Measurements from ENCODE around the gene TCF20. TPM values are rescaled to one million over a fixed set of nuclear protein-coding genes. Genes with fewer than 3 reads are reported as not detected.

The TCF20 gene
- total RNA-seq, 1 donor from 2014 or later = 19.0 TPM

DNA sequence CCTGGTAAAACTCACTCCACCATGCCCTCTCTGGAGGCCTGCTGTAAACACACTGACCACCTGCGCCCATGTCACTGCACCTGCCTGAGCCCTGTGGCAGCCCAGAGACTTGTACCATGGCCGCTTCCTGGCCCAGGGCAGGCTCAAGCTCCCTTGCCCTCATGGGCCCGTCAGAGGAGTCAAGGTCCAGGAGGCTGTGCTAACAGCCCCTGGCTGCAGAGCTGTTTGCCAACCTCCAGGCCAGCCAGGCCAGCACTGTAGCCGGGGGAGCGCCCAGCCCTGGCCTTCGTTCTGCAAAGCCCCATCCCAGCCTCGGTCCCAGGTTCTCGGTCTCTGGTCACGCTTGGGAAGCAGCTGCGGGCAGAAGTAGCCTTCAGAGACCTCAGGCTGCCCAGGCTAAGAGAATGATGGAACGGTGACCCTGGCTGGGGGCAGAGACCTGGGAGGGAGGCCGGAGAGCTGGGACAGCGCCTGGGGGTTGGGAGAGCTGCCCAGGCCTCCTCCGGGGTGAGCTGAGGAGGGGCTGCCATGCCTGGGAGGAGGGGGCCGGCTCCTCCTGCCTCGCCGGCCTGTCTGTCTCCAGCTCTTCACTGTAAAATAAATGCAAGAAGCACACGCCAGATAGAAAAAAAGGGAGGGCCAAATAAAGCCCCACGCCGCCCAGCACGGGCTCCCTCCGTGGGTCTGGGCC lies 11.9 kb upstream of the TCF20 start:
- ATAC-seq = peak; percentile 94

GRCh38 chr22:42281706-42282251 lies 11.3 kb upstream of the TCF20 start:
- ATAC-seq (no peak), DNase-seq (ENCODE audit: low spot score) (no peak)

More for the DNA sequence above, 11.9 kb upstream of the TCF20 start:
- DNase-seq (ENCODE audit: low spot score) = peak; percentile 85

DNA sequence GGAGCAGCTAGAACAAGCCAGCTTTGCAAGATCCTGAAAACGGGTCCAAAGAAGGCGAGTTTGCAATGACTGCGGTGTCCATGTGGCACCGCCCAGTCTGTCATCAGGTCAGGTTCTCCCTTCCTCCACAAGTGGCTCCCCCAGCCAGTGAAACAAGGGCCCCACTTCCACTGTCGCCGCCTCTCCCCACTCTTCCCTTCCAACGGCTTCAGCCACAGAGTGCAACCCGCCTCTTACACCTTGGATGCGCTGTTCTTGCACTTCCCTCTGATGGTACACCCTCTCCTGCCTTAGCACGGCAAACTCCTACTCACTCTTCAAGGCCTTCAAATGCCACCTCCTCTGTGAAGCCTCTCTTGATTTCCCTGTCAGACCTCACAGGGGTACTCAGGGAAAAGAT lies 10.8 kb upstream of the TCF20 start:
- ATAC-seq = no peak
- no peak for DNase-seq (ENCODE audit: low spot score)

DNA sequence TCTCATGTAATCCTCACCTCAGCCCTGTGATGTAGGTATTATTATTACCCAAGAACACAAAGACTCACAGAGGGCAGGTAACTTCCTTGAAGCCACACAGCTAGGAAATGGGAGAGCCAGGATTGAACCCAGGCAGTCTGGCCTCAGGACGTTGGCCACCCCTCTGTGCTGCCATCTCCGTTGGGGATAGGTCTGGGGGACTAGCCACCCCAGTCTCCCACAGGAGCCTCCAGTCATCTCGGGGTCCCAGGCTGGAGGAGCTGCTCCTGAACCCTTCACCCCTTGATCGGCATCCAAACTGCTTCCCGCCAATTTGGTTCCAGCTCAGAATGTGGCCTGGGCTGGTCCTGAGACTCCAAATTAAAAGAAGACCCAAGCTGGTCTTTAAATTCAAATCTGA lies 10.4 kb upstream of the TCF20 start:
- DNase-seq (ENCODE audit: low spot score) = no peak

DNA sequence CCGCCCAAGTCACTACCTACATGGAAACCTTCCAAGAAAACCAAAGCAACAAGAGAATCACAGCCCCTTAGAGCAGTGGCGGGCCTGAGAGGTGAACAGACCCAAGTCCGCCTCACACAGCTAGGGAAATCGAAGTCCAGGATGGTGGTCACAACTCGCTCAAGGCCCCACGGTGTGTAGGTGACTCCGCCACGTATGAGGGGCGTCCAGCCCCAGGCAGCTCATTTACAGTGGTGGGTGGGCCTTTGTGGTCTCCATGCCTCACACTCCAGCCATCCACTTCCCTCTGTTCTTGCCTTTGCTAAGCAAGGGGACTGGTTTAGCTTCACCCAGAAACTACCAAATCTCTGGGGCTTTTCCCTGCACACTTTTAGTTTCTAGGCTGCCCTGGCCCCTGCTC lies 9.7 kb upstream of the TCF20 start:
- ATAC-seq (no peak), DNase-seq (ENCODE audit: low spot score) (no peak)

More for the DNA sequence above, 10.4 kb upstream of the TCF20 start:
- no peak for ATAC-seq

DNA sequence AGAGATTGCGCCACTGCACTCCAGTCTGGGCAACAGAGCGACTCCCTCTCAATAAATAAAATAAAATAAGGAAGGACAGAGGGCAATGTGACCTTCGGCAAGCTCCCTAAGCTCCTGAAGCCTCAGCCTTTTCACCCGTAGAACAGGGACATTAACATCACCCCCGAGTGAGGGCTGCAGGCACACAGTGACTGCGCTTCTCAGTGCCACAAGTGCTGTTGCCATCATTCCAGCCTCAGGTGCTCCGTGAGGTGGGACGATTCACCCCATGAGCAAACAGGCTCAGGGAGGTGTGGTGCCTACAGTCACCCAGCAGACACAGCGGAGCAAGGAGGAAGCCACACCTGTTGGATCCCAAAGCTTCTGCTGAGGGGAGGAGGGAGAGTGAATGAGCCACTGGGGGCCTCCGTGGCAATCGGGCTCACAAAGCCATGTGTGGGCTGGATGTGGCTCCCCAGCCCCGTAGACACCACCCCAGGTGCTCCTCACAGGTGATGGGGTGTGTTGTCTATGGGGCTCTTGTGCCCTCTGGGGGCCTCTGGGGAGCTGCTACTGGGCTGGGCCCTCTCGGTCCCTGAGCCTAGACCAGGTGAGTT lies 9.1 kb upstream of the TCF20 start:
- ATAC-seq (no peak), DNase-seq (ENCODE audit: low spot score) (no peak)

- ATAC-seq (no peak), DNase-seq (ENCODE audit: low spot score) (no peak)
These were observed 7.7 kb upstream of the TCF20 start for GRCh38 chr22:42277988-42278776.

- DNase-seq (ENCODE audit: low spot score) (no peak), ATAC-seq (no peak)
These were observed 6.8 kb upstream of the TCF20 start for GRCh38 chr22:42277232-42277753.

DNA sequence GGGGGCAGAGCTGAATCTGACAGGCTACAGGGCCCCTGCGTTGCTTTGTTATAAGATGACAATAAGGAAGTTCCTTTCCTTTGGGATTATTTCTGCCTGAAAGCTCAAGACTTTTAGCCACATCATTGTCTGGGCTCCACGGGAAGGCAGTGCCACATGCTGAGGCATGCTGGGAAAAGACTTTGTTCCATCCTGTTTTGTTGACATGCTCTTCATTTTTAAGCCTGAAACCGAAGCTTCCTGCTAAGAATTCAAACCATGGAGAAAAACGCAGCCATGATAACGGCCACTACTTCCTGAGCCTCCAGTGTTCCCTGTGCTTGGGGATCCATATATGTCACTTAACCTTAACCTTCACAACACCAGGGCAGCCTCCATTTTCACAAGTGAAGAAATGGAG lies 5.5 kb upstream of the TCF20 start:
- DNase-seq (ENCODE audit: low spot score) (no peak), ATAC-seq (no peak)

- no peak for DNase-seq (ENCODE audit: low spot score)
- ATAC-seq = no peak
These were observed 4.7 kb upstream of the TCF20 start for GRCh38 chr22:42275176-42275575.

DNA sequence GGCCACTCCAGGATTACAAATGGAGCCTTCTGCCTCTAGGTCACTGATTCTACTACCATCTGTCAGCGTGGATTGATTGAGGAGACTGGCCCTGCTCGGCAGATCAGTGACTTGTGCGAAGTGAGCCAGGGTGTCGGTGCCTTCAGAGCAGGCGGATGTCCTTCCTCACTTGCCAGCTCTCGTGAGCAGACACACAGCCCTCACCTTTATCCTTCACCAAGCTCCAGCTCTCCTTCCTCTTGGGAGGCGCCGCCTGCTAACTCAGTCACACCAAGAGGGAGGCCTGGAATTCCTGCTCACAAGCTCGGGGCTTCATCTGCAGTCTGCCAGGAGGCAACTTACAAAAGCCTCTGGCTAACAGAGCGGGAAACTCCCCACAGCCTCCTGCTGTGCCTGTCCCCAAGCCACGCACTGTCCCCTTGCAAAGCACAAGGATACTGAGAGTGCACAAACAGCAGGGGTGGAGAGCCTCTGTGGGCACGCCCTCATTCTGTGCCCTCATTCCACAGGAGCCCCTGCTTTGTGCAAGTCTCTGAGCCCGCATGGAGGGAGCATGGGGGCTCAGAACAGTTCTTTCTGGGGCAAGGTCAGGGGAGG lies 3.5 kb upstream of the TCF20 start:
- DNase-seq (ENCODE audit: low spot score) (no peak), ATAC-seq (no peak)

- no peak for DNase-seq (ENCODE audit: low spot score)
These were observed 2.1 kb upstream of the TCF20 start for GRCh38 chr22:42272431-42272999.

DNA sequence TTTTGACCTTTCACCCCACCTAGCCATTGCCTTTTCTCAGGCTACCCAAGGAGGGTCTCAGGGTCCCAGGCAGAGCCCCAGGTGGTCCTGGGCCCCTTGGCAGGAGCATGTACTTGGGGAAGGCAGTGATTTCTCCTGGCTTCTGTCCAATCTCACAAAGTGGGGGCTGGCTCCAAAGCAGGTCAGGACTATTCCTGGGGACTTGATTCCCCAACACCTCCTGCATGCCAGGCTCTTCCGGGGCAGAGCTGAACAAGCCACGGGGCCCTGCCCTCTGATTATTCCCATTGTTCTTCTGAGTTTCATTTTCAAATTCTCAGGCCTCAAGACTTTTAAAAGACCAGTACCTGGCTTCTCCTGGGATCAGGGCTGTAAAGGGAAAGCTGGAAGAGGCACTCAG lies 1.5 kb upstream of the TCF20 start:
- ATAC-seq = no peak
- no peak for DNase-seq (ENCODE audit: low spot score)

More at GRCh38 chr22:42272431-42272999, 2.1 kb upstream of the TCF20 start:
- no peak for ATAC-seq

DNA sequence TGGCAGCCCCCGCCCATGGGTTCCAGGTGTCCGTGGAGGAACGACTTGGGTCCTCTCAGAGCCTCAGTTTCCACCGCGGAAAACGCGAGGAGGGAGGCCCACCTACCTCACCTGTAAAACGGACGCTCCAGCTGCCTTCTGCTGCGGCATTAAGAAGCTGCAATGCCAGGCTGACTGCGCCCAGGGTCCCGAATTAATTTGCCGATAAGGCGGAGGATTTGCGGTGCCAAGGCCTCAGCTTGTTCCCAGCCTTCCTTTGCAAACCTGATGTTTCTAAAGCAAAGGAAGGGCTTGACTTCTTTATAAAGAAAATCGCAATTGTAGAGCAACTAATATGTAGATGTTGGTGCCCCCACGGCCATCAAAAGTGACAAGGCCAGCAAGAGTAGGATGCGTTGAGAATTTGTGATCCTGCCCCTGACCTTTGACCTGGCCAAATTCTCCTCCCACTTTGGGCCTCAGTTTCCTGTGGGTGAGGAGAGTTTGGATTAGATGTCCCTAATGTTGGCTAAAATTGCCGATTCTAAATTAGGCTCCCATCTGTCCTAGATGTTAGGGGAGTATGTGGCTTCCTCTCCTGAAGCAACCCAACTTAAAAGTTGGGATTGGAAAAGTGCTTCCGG lies 849 bp upstream of the TCF20 start:
- DNase-seq (ENCODE audit: low spot score) = no peak
- ATAC-seq = no peak

DNA sequence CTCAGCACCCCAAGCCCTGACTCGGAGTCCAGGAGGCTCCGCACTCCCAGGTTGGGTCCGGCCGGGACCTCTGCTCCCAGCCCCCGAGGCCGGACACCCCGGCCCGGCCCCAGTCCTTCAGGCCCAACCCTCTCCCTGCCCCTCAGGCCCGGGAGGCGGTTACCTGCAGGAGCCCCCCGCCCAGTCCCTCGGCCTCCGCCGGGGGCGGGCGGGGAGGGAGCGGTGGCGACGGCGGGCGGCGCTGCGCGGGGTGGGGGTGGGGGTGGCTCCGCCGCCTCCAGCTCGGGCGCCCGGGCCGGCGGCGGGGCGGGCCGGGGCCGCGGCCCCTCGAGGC lies 310 bp downstream of the TCF20 start:
- peak; percentile 58 for DNase-seq (ENCODE audit: low spot score)

GRCh38 chr22:42269432-42270175 lies 849 bp downstream of the TCF20 start:
- peak; percentile 82 for DNase-seq (ENCODE audit: low spot score)
- peak; percentile 89 for ATAC-seq

More for the DNA sequence above, 310 bp downstream of the TCF20 start:
- peak; percentile 72 for ATAC-seq

- ATAC-seq (no peak), DNase-seq (ENCODE audit: low spot score) (no peak)
These were observed 1.5 kb downstream of the TCF20 start for GRCh38 chr22:42268852-42269410.

- ATAC-seq = no peak
These were observed 5.1 kb downstream of the TCF20 start for GRCh38 chr22:42265321-42265720.

DNA sequence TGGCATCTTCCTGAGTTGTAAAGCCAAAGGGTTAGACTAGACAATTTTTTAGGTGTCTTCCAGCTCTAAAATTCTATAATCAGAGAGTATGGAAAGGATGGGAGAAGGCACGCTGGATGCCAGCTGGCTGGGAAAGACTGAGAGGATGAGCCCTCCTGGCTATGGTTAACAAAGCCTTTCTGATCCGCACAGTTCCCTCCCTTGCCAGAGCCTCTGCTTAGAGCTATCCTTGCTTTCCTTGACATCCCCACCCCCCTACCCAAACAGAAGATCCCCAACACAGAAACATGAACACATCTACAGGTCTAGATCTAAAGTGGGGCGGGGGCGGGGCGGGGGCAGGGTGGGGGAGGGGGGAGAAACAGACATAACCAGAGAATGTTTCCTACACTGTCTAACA lies 6.5 kb downstream of the TCF20 start:
- no peak for ATAC-seq
- DNase-seq (ENCODE audit: low spot score) = no peak

More at GRCh38 chr22:42265321-42265720, 5.1 kb downstream of the TCF20 start:
- DNase-seq (ENCODE audit: low spot score) = no peak
